Naive thymus-derived CD4-positive, alpha-beta T cell (primary cell): ENCODE data around the gene ARMC3. TPM values are rescaled to one million over a fixed set of nuclear protein-coding genes. Genes with fewer than 3 reads are reported as not detected.

Experiments
- ATAC-seq: fragments of 150-1000 bp; cut with Tn5 transposase; 2 replicates; pipeline ENCODE4 v1.10.0; 2021; ENCODE audit warnings: mild to moderate bottlenecking, moderate library complexity
- CTCF ChIA-PET: fragments of 350-600 bp; sonication (Branson Sonifier 250); formaldehyde crosslinking; loops from one replicate; lab custom pipeline; 2021; ENCODE audit warnings: antibody characterized with exemption; lab: Charles Lee
- POLR2A ChIA-PET: fragments of 350-600 bp; sonication (Branson Sonifier 250); formaldehyde crosslinking; loops from one replicate; lab custom pipeline; 2021; ENCODE audit warnings: antibody characterized with exemption, inconsistent platforms; lab: Charles Lee
- DNase-seq, 9 donors: peaks; one replicate each; pipeline versions ENCODE4 v3.0.0 to v3.0.0-alpha.2; 2020 to 2022; ENCODE audit warnings: mixed read lengths in 1 of 9
- H3K27ac ChIP-seq: one replicate; pipeline ENCODE4 v1.7.0; 2013; ENCODE audit warnings: mild to moderate bottlenecking, low read depth, low read length, moderate library complexity
- H3K27me3 ChIP-seq, 2 donors: one replicate each; pipeline ENCODE4 v1.7.0; 2013; ENCODE audit warnings: low read length in 2 of 2, mild to moderate bottlenecking in 2 of 2, moderate library complexity in 2 of 2; ENCODE audit not compliant: control insufficient read depth in 2 of 2, insufficient read depth in 2 of 2
- H3K36me3 ChIP-seq, 3 experiments: 1 replicate in 2 of 3; 2 replicates in 1 of 3; pipeline ENCODE4 v1.7.0; 2013; ENCODE audit warnings: low read length in 3 of 3, mild to moderate bottlenecking in 3 of 3, moderate library complexity in 1 of 3; ENCODE audit not compliant: insufficient read depth in 3 of 3, control insufficient read depth in 2 of 3
- H3K4me1 ChIP-seq, 2 donors: one replicate each; pipeline ENCODE4 v1.7.0; 2013; ENCODE audit warnings: low read length in 2 of 2, mild to moderate bottlenecking in 2 of 2, moderate library complexity in 1 of 2; ENCODE audit not compliant: control insufficient read depth in 2 of 2, insufficient read depth in 2 of 2
- H3K4me3 ChIP-seq: 2 replicates; pipeline ENCODE4 v1.7.0; 2013; ENCODE audit warnings: mild to moderate bottlenecking, low read length
- H3K9me3 ChIP-seq, 3 experiments: 1 replicate in 2 of 3; 2 replicates in 1 of 3; pipeline ENCODE4 v1.7.0; 2013; ENCODE audit warnings: low read length in 3 of 3; ENCODE audit not compliant: control insufficient read depth in 2 of 3
- H3K27ac Mint-ChIP-seq, 9 donors: one replicate each; pipeline ENCODE4 v1.8.0; 2020 to 2022; ENCODE audit warnings: mixed read lengths in 9 of 9, mild to moderate bottlenecking in 8 of 9, moderate library complexity in 5 of 9, inconsistent platforms in 2 of 9
- H3K27me3 Mint-ChIP-seq, 5 donors: one replicate each; pipeline ENCODE4 v1.8.0; 2021 to 2022; ENCODE audit warnings: mixed read lengths in 5 of 5, mild to moderate bottlenecking in 1 of 5
- H3K36me3 Mint-ChIP-seq, 5 donors: one replicate each; pipeline ENCODE4 v1.8.0; 2020 to 2022; ENCODE audit warnings: mixed read lengths in 5 of 5, mild to moderate bottlenecking in 3 of 5, inconsistent platforms in 1 of 5
- H3K4me1 Mint-ChIP-seq, 7 donors: one replicate each; pipeline ENCODE4 v1.8.0; 2020 to 2022; ENCODE audit warnings: mixed read lengths in 7 of 7, mild to moderate bottlenecking in 3 of 7, inconsistent platforms in 1 of 7
- H3K4me3 Mint-ChIP-seq, 10 donors: one replicate each; pipeline ENCODE4 v1.8.0; 2020 to 2022; ENCODE audit warnings: mild to moderate bottlenecking in 10 of 10, mixed read lengths in 10 of 10, moderate library complexity in 6 of 10, inconsistent platforms in 2 of 10
- H3K9me3 Mint-ChIP-seq, 11 donors: one replicate each; pipeline ENCODE4 v1.8.0; 2020 to 2022; ENCODE audit warnings: mixed read lengths in 11 of 11, mild to moderate bottlenecking in 4 of 11, inconsistent platforms in 1 of 11, moderate library complexity in 1 of 11
- intact Hi-C, 2 donors: fragments of 100-400 bp; cut with micrococcal nuclease; formaldehyde crosslinking; loops; one replicate each; pipeline ENCODE4 v1.15.1; 2023
- polyA plus RNA-seq, 2 donors: library from polyadenylated mRNA; unstranded; fragments of 300-500 nt; fragmentation: Illumina TruSeq; gene quantifications; one replicate each; pipeline ENCODE4 v1.2.3, GENCODE V29; 2021
- total RNA-seq, 6 experiments: library from RNA in 5 of 6; stranded (reverse) in 5 of 6; gene quantifications; 1 replicate in 5 of 6; 2 replicates in 1 of 6; pipeline ENCODE4 v1.2.3 and lab custom pipeline; 2021 to 2026

Gene ARMC3
- total and polyA plus RNA-seq, 7 experiments from 2014 or later = not detected

DNA sequence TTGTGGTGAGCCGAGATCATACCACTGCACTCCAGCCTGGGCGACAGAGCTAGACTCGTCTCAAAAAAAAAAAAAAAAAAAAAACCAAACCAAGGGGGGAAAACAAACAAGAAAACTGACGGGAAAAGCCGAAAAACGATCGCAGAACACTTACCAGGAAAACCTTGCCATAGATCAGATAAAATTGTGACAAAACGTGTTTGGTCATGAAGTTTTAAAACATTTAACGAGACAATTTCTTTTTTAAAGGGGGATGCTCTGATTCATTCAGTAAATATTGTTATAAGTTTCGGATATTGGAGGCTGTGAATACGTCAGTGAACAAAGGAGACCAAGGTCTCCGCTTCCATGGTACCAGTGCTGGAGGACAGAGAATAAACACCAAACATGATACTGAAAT lies 77.3 kb downstream of the ARMC3 start:
- Mint-ChIP-seq H3K27ac (no peak overlapping the region), H3K4me1 (peaks cover 0 to 1% (median 0%) of the 10 kb centered on the region in 7 donors), H3K27me3 (peaks cover 20 to 46% (median 38%) of the 10 kb centered on the region in 5 donors), H3K36me3 (no peaks in the 10 kb centered on the region), H3K9me3 (peaks cover 0 to under 1% (median 0%) of the 10 kb centered on the region in 11 donors), H3K4me3 (no peak overlapping the region)
- Histone ChIP-seq H3K27ac (no peak overlapping the region), H3K4me1 (no peaks in the 10 kb centered on the region), H3K4me3 (no peak overlapping the region), H3K27me3 (peaks cover 0 to 3% of the 10 kb centered on the region in 2 donors), H3K9me3 (no peaks in the 10 kb centered on the region), H3K36me3 (no peaks in the 10 kb centered on the region)
- DNase-seq (no peak), ATAC-seq (no peak)
- intact Hi-C loops = no loop called here
- ChIA-PET POLR2A (no interaction called here), CTCF (no interaction called here)

- Histone ChIP-seq H3K36me3 (no peaks in the 10 kb centered on the region), H3K27ac (no peak overlapping the region), H3K9me3 (no peaks in the 10 kb centered on the region), H3K27me3 (no peaks in the 10 kb centered on the region), H3K4me3 (no peak overlapping the region), H3K4me1 (no peaks in the 10 kb centered on the region)
- H3K9me3 Mint-ChIP-seq = peaks cover 0 to 1% (median 0%) of the 10 kb centered on the region in 11 donors
- DNase-seq = no peak
- H3K27me3 Mint-ChIP-seq = peaks cover 18 to 26% (median 26%) of the 10 kb centered on the region in 5 donors
- no peak overlapping the region for H3K4me3 Mint-ChIP-seq
- peaks cover 0 to 2% (median 0%) of the 10 kb centered on the region in 7 donors for H3K4me1 Mint-ChIP-seq
- ChIA-PET POLR2A (no interaction called here), CTCF (interaction anchor here (0.6 kb wide), 2 partner anchors 27 to 1001 kb away, joined by 3 read pairs; no protein-coding TSS in a partner anchor)
- intact Hi-C loops = no loop called here
- no peak for ATAC-seq
- no peaks in the 10 kb centered on the region for H3K36me3 Mint-ChIP-seq
- no peak overlapping the region for H3K27ac Mint-ChIP-seq
Observed at GRCh38 chr10:23013581-23014335, 85.9 kb downstream of the ARMC3 start.

- Histone ChIP-seq H3K27ac (no peak overlapping the region), H3K4me3 (no peak overlapping the region), H3K27me3 (no peaks in the 10 kb centered on the region), H3K36me3 (no peaks in the 10 kb centered on the region), H3K9me3 (no peaks in the 10 kb centered on the region), H3K4me1 (no peaks in the 10 kb centered on the region)
- peaks cover 14 to 33% (median 24%) of the 10 kb centered on the region in 5 donors for H3K27me3 Mint-ChIP-seq
- intact Hi-C loops = no loop called here
- H3K36me3 Mint-ChIP-seq = no peaks in the 10 kb centered on the region
- no peak for DNase-seq
- peaks cover 0 to 1% (median 0%) of the 10 kb centered on the region in 11 donors for H3K9me3 Mint-ChIP-seq
- H3K4me3 Mint-ChIP-seq = no peak overlapping the region
- H3K4me1 Mint-ChIP-seq = peaks cover 0 to 1% (median 0%) of the 10 kb centered on the region in 7 donors
- no peak for ATAC-seq
- ChIA-PET CTCF (no interaction called here), POLR2A (no interaction called here)
- no peak overlapping the region for H3K27ac Mint-ChIP-seq
Observed at GRCh38 chr10:23015021-23015707, 87.3 kb downstream of the ARMC3 start.

GRCh38 chr10:23016636-23017035 lies 88.8 kb downstream of the ARMC3 start:
- no peaks in the 10 kb centered on the region for H3K36me3 ChIP-seq
- Mint-ChIP-seq H3K27ac (no peak overlapping the region), H3K4me1 (peaks cover 0 to 1% (median 0%) of the 10 kb centered on the region in 7 donors), H3K9me3 (peaks cover 0 to 9% (median 3%) of the 10 kb centered on the region in 11 donors), H3K4me3 (no peak overlapping the region), H3K36me3 (no peaks in the 10 kb centered on the region), H3K27me3 (peaks cover 17 to 35% (median 28%) of the 10 kb centered on the region in 5 donors)
- ATAC-seq (no peak), DNase-seq (no peak)
- H3K27me3 ChIP-seq = no peaks in the 10 kb centered on the region
- H3K4me1 ChIP-seq = no peaks in the 10 kb centered on the region
- ChIA-PET POLR2A (no interaction called here), CTCF (no interaction called here)
- H3K9me3 ChIP-seq = no peaks in the 10 kb centered on the region
- H3K4me3 ChIP-seq = no peak overlapping the region
- H3K27ac ChIP-seq = no peak overlapping the region
- intact Hi-C loops = no loop called here

GRCh38 chr10:23019633-23020032 lies 91.8 kb downstream of the ARMC3 start:
- Histone ChIP-seq H3K36me3 (no peaks in the 10 kb centered on the region), H3K9me3 (peaks cover 0 to 7% (median 0%) of the 10 kb centered on the region in 3 experiments), H3K4me1 (no peaks in the 10 kb centered on the region), H3K27me3 (no peaks in the 10 kb centered on the region), H3K27ac (no peak overlapping the region), H3K4me3 (no peak overlapping the region)
- intact Hi-C loops = no loop called here
- ChIA-PET POLR2A (no interaction called here), CTCF (no interaction called here)
- Mint-ChIP-seq H3K4me3 (no peak overlapping the region), H3K27ac (no peak overlapping the region), H3K9me3 (peaks cover 0 to 32% (median 17%) of the 10 kb centered on the region in 11 donors), H3K36me3 (peaks cover 0 to 7% (median 0%) of the 10 kb centered on the region in 5 donors), H3K4me1 (no peaks in the 10 kb centered on the region), H3K27me3 (peaks cover 21 to 56% (median 43%) of the 10 kb centered on the region in 5 donors)
- no peak for ATAC-seq
- no peak for DNase-seq

DNA sequence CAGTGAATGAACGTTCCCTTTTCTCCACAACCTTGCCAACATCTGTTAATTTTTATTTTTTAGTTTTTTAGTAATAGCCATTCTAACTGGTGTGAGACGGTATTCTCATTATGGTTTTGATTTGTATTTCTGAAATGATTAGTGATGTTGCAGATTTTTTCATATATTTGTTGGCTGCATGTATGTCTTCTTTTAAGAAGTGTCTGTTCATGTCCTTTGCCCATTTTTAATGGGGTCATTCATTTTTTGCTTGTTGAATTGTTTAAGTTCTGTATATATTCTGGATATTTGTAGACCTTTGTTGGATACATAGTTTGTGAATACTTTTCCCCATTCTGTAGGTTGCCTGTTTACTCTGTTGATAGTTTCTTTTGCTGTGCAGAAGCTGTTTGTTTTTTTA lies 93.6 kb downstream of the ARMC3 start:
- peaks cover 0 to 7% (median 0%) of the 10 kb centered on the region in 5 donors for H3K36me3 Mint-ChIP-seq
- no peak overlapping the region for H3K27ac Mint-ChIP-seq
- DNase-seq = no peak
- ATAC-seq = no peak
- H3K27ac ChIP-seq = no peak overlapping the region
- no peaks in the 10 kb centered on the region for H3K27me3 ChIP-seq
- H3K4me1 Mint-ChIP-seq = no peaks in the 10 kb centered on the region
- CTCF ChIA-PET = no interaction called here
- H3K4me1 ChIP-seq = no peaks in the 10 kb centered on the region
- no peaks in the 10 kb centered on the region for H3K36me3 ChIP-seq
- POLR2A ChIA-PET = no interaction called here
- H3K27me3 Mint-ChIP-seq = peaks cover 25 to 62% (median 50%) of the 10 kb centered on the region in 5 donors
- H3K4me3 Mint-ChIP-seq = no peak overlapping the region
- no peak overlapping the region for H3K4me3 ChIP-seq
- peaks cover 0 to 7% (median 0%) of the 10 kb centered on the region in 3 experiments for H3K9me3 ChIP-seq
- intact Hi-C loops = no loop called here
- H3K9me3 Mint-ChIP-seq = peaks cover 0 to 36% (median 17%) of the 10 kb centered on the region in 11 donors
